Measurements from ENCODE around the gene CDH23.

DNA sequence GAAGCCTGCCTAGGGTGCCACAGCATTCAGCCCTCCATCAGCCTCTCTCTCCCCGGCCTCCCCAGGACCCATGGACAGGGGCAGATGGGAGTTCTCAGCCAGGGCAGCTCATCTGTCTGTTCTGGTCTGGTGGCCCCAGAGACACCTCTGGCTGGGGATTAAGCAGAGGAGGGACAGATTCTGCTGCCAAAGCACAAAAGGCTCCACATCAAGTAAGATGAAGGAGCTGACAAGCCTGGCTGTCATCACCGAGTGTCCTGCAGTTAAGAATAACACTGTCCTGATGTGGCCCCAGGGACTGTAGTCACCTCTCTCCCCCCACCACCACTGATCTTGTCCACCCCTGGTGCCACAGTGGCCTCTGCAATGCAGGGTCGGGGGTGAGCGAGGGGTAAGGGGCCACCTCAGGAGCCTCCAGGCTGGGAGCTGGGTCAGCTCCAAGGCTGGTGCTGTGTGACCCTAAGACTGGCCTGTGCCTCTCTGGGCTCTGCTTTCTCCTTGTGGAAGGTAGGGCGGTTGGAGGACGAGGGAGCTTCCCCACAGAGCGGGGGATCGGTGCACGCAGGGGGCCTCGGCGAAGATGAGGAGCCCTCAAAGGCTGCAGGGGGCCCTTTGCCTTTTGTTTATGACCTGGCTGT is 304.1 kb downstream of the CDH23 start:
- TF ChIP-seq, protein P1, sequence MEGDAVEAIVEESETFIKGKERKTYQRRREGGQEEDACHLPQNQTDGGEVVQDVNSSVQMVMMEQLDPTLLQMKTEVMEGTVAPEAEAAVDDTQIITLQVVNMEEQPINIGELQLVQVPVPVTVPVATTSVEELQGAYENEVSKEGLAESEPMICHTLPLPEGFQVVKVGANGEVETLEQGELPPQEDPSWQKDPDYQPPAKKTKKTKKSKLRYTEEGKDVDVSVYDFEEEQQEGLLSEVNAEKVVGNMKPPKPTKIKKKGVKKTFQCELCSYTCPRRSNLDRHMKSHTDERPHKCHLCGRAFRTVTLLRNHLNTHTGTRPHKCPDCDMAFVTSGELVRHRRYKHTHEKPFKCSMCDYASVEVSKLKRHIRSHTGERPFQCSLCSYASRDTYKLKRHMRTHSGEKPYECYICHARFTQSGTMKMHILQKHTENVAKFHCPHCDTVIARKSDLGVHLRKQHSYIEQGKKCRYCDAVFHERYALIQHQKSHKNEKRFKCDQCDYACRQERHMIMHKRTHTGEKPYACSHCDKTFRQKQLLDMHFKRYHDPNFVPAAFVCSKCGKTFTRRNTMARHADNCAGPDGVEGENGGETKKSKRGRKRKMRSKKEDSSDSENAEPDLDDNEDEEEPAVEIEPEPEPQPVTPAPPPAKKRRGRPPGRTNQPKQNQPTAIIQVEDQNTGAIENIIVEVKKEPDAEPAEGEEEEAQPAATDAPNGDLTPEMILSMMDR (conservative IDR thresholded peaks at IDR 0.05 in 1 of 2, IDR thresholded peaks at IDR 0.05 in 1 of 2; ENCODE audit: extremely low read depth in 1 of 2, insufficient read depth in 1 of 2, low read depth in 1 of 2, low read length in 2 of 2), result no peak
- TF ChIP-seq EZH2 (IDR thresholded peaks at IDR 0.05; ENCODE audit: borderline replicate concordance, low read length), result no peak
